ENCODE measurements around the gene ZEB2. TPM values are rescaled to one million over a fixed set of nuclear protein-coding genes. Genes with fewer than 3 reads are reported as not detected.

Gene ZEB2
- total and polyA plus RNA-seq, 4 donors, result 7.6 to 39.6 (median 22.2) TPM

DNA sequence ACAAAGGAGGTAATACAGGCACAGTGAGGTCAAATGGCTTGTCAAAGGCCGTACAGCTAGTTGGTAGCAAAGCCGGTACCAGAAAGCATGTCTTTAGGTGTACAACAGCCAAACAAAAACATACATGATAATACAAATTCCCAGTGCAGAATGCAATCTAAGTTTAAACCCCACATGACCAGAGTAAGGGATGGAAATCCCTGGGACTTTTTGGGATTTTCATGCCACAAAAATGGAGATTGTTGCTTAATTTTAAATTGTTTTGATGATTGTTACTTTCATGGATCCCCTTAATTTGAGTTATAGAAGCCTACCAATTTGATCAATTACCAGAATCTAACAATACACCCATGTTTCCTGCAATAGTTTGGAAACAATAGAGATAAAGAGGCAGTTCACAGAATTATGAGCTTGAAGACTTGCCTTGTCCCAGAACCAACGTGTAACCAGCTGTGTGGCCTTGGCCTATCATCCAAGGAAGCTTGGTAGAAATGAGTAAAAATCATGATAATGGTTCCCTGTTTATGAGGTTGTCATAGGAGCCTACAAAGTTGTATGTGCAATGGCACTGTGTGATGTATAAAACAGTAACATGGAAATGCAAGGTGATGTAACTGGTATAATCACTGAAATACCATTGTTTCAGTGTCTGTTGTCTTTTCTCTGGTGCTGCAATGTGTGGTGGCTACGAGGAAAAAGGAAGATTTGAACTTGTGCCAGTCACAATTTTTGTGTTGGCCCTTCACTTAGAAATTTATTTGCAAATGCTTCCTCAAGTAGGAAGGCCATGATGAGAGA, 85.3 kb downstream of the ZEB2 start:
- TF ChIP-seq RAD21 (IDR thresholded peaks at IDR 0.05) (no peak), HNF4G (IDR thresholded peaks at IDR 0.05) (no peak), JUND (IDR thresholded peaks at IDR 0.05) (no peak), FOXA1 (IDR thresholded peaks at IDR 0.05) (no peak), SP1 (IDR thresholded peaks at IDR 0.05) (no peak), RXRA (IDR thresholded peaks at IDR 0.05) (no peak), TAF1 (conservative IDR thresholded peaks at IDR 0.05) (no peak), EGR1 (IDR thresholded peaks at IDR 0.05; ENCODE audit: low read depth in 2 of 2) (no peak), HNF4A (conservative IDR thresholded peaks at IDR 0.05) (no peak), NR2F2 (IDR thresholded peaks at IDR 0.05) (no peak), GABPA (IDR thresholded peaks at IDR 0.05 in 1 of 2, conservative IDR thresholded peaks at IDR 0.05 in 1 of 2) (no peak)
- TF ChIP-seq, protein P1, sequence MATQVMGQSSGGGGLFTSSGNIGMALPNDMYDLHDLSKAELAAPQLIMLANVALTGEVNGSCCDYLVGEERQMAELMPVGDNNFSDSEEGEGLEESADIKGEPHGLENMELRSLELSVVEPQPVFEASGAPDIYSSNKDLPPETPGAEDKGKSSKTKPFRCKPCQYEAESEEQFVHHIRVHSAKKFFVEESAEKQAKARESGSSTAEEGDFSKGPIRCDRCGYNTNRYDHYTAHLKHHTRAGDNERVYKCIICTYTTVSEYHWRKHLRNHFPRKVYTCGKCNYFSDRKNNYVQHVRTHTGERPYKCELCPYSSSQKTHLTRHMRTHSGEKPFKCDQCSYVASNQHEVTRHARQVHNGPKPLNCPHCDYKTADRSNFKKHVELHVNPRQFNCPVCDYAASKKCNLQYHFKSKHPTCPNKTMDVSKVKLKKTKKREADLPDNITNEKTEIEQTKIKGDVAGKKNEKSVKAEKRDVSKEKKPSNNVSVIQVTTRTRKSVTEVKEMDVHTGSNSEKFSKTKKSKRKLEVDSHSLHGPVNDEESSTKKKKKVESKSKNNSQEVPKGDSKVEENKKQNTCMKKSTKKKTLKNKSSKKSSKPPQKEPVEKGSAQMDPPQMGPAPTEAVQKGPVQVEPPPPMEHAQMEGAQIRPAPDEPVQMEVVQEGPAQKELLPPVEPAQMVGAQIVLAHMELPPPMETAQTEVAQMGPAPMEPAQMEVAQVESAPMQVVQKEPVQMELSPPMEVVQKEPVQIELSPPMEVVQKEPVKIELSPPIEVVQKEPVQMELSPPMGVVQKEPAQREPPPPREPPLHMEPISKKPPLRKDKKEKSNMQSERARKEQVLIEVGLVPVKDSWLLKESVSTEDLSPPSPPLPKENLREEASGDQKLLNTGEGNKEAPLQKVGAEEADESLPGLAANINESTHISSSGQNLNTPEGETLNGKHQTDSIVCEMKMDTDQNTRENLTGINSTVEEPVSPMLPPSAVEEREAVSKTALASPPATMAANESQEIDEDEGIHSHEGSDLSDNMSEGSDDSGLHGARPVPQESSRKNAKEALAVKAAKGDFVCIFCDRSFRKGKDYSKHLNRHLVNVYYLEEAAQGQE (IDR thresholded peaks at IDR 0.05), result no peak
- TF ChIP-seq, protein P2, sequence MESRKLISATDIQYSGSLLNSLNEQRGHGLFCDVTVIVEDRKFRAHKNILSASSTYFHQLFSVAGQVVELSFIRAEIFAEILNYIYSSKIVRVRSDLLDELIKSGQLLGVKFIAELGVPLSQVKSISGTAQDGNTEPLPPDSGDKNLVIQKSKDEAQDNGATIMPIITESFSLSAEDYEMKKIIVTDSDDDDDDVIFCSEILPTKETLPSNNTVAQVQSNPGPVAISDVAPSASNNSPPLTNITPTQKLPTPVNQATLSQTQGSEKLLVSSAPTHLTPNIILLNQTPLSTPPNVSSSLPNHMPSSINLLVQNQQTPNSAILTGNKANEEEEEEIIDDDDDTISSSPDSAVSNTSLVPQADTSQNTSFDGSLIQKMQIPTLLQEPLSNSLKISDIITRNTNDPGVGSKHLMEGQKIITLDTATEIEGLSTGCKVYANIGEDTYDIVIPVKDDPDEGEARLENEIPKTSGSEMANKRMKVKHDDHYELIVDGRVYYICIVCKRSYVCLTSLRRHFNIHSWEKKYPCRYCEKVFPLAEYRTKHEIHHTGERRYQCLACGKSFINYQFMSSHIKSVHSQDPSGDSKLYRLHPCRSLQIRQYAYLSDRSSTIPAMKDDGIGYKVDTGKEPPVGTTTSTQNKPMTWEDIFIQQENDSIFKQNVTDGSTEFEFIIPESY (IDR thresholded peaks at IDR 0.05), result no peak
- TF ChIP-seq, protein P3, sequence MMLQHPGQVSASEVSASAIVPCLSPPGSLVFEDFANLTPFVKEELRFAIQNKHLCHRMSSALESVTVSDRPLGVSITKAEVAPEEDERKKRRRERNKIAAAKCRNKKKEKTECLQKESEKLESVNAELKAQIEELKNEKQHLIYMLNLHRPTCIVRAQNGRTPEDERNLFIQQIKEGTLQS (IDR thresholded peaks at IDR 0.05), result no peak
- TF ChIP-seq, protein P4, sequence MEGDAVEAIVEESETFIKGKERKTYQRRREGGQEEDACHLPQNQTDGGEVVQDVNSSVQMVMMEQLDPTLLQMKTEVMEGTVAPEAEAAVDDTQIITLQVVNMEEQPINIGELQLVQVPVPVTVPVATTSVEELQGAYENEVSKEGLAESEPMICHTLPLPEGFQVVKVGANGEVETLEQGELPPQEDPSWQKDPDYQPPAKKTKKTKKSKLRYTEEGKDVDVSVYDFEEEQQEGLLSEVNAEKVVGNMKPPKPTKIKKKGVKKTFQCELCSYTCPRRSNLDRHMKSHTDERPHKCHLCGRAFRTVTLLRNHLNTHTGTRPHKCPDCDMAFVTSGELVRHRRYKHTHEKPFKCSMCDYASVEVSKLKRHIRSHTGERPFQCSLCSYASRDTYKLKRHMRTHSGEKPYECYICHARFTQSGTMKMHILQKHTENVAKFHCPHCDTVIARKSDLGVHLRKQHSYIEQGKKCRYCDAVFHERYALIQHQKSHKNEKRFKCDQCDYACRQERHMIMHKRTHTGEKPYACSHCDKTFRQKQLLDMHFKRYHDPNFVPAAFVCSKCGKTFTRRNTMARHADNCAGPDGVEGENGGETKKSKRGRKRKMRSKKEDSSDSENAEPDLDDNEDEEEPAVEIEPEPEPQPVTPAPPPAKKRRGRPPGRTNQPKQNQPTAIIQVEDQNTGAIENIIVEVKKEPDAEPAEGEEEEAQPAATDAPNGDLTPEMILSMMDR (IDR thresholded peaks at IDR 0.05; ENCODE audit: low read depth, low read length, missing input control), result no peak
- TF ChIP-seq, protein P5, sequence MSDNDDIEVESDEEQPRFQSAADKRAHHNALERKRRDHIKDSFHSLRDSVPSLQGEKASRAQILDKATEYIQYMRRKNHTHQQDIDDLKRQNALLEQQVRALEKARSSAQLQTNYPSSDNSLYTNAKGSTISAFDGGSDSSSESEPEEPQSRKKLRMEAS (IDR thresholded peaks at IDR 0.05), result no peak
- DNase-seq (ENCODE audit: low spot score), result no peak
- Histone ChIP-seq H3K27me3 (ENCODE audit: control insufficient read depth in 4 of 4, insufficient read depth in 4 of 4, low read length in 3 of 4) (no peaks in the 10 kb centered on the region), H3K9me3 (ENCODE audit: control insufficient read depth in 4 of 4, low read length in 3 of 4) (no peaks in the 10 kb centered on the region), H3K4me3 (ENCODE audit: low read depth in 1 of 3, low read length in 3 of 3) (no peak overlapping the region), H3K36me3 (ENCODE audit: control insufficient read depth in 4 of 4, insufficient read depth in 3 of 4, low read depth in 1 of 4, low read length in 3 of 4) (no peaks in the 10 kb centered on the region), H3K27ac (ENCODE audit: low read depth in 1 of 2, low read length in 2 of 2) (no peak overlapping the region), H3K4me1 (ENCODE audit: control insufficient read depth in 4 of 4, insufficient read depth in 4 of 4, low read length in 3 of 4) (no peaks in the 10 kb centered on the region), H3K9ac (ENCODE audit: low read depth in 1 of 2, low read length in 2 of 2) (no peak overlapping the region)
- WGBS, result 73% methylated on average over 4 of the region's 4 CpGs
